ENCODE data around the gene NRIP1.

GRCh38 chr21:15007716-15008296 is 57.0 kb downstream of the NRIP1 start:
- TF ChIP-seq CTCF (IDR thresholded peaks at IDR 0.05; ENCODE audit: low read depth, low read length, poor library complexity, severe bottlenecking) (no peak), EZH2phosphoT487 (IDR thresholded peaks at IDR 0.05; ENCODE audit: borderline replicate concordance, low read length) (no peak)

Data from DOHH2 (cell line).